GM21367 (cell line): ENCODE data around the gene EXOC2.

ENCODE experiments used
- ATAC-seq: cut with Tn5 transposase; IDR thresholded peaks from one replicate; pipeline ENCODE4 v1.9.1; 2021; ENCODE audit not compliant: unreplicated experiment

The EXOC2 gene

DNA sequence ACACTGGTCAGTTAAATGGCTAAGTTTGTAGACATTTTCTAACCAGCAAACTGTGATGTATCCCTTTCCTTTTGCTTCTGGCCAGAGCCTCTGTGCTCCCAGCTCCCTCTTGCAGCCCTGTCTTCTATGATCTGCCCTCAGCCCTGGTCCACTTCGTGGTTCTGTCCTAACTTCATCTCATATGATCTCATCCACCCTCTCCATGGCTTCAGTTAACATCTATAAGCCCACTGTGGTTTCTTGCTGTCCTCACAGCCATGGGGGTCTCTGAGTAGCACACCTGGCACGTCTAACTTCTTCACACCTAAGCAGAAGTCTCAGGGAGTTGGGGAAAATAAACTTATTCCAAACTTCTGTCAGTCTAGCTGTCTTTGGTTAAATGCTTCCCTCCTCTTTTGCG, 219.6 kb downstream of the EXOC2 start:
- no peak for ATAC-seq

DNA sequence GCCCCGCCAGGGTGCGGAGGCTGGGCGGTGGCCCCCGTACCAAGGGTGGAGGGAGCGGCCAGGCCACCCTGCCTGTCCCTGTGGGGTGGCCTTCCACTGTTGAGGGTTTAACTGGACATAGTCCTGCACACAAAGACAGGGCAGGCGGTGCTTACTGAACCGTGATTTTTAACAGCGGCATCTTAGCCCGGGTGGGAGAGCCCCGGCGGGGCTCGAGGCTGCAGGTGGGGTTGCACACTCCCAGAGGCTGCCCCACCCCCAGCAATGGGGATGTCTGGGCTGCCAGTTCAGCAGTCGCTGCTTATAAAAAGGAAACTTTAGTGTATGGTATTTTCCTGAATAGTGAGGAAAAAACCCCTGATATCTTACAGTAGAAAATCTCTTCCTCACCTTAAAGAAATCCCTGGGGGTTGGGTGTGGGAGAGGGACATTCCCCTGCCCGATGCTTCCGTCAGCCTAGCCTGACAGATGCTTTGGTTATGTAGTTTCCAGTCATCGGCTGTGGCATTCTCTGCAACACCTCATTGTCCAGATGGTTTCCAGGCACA, 222.0 kb downstream of the EXOC2 start:
- peak; percentile 37 for ATAC-seq

DNA sequence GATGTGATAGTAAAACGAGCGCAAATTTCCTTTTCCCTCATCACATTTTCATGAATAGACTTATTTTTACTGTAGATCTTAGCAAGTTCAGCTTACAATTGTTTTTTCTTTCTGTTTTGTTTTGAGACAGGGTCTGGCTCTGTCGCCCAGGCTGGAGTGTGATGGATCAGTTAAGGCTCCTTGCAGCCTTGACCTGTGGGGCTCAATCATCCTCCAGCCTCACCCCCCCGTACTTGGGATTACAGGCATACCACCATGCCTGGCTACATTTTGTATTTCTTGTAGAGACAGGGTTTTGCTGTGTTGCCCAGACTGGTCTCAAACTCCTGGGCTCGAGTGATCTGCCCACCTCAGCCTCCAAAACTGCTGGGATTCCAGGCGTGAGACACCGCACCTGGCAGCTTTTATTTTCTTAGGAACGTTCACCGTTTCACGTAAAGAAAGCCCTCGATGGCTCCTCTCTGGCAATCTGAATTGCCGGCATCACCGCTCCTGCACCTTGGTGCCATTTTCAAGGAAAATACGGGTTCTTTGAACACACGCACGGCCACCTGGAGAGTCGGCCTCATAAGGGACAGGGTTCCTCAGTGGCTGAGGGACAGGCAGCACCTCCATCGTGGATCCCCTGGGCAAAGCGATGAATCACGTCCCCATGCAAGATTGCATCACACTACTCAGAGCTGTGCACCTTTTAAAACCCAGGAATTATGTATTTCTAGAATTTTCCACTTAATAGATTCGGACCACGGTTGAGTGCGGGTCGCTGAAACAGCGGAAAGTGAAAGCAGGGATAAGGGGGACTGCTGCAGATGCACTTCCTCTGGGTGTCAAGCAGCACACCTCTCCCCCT, 222.7 kb downstream of the EXOC2 start:
- no peak for ATAC-seq

DNA sequence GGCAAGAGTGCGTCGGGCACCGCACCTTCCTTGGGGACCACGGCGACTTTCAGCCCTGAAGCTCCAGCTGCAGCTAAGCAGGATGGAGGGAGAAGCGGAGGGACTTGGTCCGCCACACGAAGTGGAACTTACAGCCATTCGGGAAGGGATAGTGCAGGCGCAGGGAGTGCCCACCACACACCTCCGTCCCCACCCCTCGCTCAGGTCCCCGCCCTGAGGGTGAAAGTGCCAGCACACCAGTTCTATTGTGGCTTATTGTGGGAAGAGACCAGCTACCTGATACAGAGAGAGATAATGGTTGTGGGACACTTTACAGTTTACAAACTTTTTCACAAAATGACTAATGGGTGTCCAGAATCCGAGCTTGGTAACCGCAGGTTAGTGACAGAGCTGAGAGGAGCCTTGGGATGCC, 225.3 kb downstream of the EXOC2 start:
- ATAC-seq, result no peak

DNA sequence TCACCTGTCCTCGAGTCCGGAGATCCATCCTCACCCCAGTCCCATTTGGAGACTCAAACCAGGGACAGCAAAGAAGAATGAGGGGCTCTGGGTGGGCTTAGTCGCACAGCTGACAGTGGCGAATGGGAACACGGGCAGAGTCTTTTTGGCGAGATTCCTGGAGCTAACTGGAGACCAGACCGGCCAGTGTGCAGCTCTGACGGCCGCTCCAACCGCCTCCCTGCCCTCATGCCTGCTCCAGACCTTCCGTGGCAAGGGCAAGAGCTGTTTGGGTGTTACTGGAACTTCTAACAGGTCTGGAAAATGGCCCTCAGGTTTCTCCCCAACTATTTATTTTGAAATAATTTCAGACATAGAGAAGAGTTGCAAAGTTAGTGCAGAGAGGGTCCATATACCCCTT, 225.8 kb downstream of the EXOC2 start:
- ATAC-seq, result no peak

DNA sequence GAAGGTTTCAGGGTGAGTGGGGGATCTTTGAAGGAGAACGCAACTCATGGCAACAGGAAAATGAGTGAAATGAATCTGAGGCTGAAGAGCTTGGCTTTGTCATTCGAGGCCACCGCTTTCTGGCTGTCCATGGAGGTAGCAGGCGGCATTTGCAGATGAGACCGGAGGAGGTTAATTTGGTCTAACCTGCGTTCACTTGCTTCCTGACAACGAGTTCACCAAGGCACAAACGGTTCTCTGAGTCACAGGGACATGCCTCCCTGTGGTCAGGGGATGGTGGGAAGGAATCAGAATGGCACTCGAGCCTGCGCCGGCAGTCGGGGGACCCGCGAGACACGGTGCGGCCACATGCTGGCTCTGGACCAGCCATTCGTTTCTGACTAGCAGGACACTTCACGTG, 226.4 kb downstream of the EXOC2 start:
- ATAC-seq, result no peak

DNA sequence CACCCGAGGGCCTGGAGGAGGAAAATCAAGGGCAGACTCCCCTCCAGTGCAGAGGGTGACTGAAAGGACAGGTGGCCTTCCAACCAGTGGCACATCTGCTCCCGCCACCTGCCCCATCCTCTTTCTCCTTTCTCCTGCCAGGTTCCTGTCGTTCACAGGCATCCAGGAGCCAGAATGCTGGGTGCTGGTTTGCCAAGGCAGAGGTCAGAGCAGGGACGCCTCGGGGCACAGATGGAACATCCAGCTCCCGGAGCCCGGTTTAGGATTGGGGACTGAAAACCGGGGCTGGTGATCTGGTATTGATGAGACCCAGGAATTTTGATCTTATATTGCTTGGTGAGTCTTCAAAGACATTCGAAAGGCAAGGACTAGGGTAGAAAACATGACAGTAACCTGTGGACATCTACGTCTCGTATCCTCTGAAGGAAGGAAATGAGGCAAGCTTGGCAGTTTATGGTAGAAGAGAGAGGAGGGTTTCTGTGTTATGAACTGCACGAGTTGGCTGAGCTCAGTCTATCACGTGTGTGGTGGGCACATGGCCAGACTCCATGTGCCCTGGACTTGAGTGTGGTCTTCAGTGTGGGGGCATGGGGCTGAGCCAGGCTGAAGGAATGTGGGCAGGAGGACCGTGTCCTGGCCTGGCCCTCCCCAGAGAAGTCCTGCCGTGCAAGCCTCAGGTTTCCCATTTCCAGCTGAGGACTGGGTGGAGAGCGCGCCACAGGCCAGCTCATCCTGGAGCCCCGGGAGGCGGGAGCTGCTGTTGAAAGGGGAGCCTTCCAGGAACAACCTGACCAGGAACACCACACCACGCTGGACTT, 227.2 kb downstream of the EXOC2 start:
- no peak for ATAC-seq

DNA sequence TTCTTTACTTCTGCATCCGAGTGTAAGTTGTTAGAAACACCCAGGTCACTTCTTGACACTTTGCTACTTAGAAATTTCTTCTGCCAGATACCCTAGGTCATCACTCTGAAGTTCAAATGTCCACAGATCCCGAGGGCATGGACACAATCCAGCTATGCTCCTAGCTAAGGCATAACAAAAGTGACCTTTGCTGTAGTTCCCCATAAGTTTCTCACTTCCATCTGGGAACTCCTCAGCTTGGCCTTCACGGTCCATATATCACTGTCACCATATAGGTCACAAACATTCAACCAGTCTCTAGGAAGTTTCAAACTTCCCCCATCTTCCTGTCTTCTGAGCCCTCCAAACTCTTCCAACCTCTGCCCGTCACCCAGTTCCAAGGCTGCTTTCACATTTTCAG, 236.1 kb downstream of the EXOC2 start:
- ATAC-seq, result no peak

DNA sequence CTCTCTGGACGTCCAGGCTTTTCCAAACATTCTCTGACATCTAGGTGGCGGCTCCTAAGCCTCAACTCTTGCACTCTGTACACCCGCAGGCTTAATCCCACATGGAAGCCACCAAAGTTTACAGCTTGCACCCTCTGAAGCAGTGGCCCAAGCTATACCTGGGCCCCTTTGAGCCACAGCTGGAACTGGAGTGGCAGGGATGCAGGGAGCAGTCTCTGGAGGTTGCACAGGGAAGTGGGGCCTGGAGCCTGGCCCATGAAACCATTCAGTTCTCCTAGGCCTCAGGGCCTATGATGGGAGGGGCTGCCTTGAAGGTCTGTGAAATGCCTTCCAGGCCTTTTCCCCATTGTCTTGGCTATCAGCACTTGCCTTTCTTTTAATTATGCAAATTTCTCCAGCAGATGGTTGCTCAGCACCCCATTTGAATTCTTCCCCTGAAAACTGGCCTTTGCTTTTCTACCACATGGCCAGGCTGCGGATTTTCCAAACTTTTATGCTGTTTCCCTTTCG, 236.5 kb downstream of the EXOC2 start:
- ATAC-seq, result no peak

DNA sequence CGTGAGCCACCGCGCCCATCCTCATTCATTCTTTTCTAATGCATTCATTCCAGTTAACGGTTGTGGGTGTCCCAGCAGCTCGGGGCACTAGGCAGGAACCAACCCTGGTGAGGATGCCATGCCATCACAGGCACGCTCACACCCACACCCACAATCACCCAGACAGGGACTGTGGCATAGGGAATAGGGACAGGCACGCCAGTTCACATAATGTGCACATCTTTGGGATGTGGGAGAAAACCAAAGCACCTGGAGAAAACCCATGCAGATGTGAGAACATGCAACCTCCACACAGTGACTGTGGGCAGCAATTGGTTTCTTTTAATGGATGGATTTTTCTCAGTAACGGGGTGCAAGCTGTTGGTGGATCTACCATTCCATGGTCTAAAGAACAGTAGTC, 237.1 kb downstream of the EXOC2 start:
- ATAC-seq, result no peak

DNA sequence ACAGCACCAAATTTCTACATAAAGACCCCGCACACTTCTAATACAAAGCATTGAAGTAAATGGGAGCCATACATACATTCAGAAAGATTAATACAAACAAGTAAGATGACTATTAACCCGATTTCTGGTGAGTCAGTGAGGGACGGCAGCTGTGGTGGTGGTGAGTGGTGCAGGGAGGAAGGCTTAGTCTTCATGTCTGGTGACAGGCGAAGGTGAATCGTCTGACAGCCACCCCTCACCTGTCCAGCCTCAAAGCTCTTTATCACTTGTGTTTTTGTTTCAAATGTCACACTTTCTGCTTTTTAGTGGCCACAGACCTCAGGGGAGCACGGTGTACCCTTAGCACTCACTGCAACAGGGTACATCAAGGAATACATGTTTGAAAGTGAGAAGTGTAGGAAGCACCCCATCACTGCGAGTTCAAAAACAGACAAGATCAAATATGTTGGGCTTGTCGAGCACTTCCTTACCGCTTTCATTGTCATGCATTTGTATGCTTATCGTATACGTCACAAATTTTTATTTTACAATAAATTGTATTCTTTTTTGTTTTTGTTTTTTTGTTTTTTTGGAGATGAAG, 237.8 kb downstream of the EXOC2 start:
- no peak for ATAC-seq

DNA sequence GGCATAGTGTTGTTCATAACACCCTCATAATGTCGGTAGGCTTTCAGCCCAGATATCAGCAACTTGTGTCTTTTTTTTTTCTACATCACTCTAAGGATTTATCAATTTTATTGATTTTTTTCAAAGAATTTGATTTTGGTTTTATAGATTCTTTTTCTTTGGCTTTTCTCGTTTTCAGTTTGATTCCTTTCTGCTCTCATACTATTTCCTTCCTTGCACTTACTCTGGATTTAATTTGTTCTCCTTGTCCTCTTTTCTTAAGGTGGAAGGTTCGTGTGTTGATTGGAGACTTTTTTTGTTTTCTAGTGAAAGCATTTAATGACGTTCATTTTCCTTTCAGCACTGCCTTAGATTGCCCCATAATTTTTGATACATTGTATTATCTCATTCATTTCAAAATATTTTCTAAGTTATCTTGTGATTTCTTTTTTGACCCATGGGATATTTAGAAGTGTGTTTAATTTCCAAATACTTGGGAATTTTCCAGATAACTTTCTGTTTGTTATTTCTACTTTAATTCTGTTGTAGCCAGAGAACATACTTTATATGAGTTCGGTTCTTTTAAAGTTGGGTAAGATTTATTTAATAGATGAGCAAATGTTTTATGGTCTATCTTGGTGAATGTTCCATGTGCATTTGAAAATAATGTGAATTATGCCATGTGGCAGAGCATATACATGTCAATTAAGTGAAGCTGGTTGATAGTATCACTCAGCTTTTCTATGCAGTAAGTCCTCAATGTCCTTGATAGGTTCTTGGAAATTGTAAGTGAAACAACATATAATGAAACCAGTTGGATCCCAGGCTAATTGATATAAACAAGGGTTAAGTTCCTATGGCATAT, 238.6 kb downstream of the EXOC2 start:
- no peak for ATAC-seq

DNA sequence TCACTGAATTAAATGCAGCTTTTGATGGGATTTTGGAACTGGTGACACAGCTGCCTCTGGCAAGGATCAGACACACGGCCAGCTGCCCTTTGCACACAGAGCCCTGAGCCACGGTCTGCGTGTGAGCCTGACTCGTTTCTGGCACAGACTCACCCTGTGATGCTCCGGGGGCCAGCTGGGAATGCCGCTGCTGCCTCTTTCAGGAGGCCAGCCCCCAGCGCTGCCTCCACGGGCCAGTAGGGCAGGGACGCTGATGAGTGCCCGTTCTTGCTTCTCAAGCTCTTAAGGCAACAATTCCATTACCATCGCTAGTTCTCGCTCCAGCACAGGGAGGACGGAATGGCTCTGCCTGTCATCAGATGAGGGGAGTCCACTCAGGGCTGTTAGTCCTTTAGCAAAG, 239.8 kb downstream of the EXOC2 start:
- ATAC-seq, result no peak

DNA sequence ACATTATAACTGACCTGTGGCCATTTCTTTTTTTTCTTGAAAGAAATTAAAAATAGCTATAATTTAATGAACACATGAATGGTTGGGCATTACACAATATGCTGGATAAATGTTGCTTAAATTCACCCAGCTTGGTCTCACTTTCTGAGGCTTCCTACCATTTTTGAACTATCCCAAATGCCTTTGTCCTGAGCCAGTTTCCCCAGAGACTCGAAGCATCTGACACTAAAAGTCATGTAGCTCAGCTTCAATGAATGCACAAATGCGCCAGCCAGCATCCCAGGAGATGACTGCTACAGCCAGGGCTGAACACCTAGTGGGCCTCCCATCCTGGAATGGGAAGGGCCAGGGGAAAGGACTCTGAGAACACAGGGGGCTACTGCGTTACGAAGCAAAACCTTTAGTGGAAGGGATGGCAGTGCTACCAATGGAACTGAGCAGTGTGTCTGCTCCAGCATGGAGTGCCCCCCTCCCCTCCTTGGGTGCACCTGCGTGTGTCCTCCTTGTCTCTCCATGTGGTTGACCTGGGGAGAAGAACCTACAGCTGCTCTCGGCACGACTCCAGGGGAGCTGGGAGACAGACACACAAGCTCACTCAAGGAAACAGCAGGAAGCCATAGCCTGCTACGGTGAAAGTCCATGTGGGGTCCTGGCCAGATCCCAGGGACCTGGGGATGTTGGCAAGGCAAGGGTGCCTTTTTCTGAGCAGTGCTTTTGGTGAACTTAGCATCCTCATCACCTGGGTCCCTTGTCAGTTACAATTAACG, 240.5 kb downstream of the EXOC2 start:
- no peak for ATAC-seq

DNA sequence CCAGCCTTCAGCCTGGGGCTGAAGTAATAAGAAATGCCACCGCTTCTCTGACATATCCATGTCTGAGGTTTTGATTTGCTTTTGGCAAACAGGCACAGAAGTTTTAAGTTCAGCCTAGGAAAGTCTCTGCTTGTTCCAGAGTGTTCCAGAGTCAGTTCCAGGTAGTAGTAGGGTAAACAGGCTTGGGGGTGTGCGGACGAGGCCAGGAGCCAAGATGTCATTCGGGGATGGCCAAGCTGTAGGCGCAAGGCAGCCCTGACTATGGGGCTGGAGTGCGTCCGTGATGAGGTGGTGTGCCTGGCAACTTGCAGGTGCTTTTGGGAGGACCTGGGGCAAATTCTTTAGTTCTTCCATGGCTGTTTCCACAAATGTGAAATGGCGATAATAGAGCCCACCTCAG, 241.1 kb downstream of the EXOC2 start:
- no peak for ATAC-seq

DNA sequence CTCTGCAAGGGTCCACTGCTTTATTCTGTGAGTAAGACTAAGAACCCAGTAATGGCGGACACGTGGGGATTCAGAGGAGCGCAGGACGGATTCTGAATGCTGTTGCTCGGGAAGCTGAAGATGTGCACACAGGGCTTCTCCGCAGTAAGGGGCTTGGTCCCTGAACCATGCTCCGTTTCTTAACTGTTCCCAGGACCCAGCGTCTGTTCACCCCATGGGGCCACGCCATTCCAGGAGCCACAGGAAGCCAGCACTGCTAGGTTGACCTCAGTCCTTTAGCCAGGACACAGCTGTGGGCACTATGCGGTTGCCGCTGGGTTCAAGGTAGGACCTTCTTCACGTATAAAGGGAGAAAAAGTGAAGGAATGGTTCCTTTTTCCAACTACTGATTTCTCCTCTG, 241.6 kb downstream of the EXOC2 start:
- ATAC-seq, result no peak

DNA sequence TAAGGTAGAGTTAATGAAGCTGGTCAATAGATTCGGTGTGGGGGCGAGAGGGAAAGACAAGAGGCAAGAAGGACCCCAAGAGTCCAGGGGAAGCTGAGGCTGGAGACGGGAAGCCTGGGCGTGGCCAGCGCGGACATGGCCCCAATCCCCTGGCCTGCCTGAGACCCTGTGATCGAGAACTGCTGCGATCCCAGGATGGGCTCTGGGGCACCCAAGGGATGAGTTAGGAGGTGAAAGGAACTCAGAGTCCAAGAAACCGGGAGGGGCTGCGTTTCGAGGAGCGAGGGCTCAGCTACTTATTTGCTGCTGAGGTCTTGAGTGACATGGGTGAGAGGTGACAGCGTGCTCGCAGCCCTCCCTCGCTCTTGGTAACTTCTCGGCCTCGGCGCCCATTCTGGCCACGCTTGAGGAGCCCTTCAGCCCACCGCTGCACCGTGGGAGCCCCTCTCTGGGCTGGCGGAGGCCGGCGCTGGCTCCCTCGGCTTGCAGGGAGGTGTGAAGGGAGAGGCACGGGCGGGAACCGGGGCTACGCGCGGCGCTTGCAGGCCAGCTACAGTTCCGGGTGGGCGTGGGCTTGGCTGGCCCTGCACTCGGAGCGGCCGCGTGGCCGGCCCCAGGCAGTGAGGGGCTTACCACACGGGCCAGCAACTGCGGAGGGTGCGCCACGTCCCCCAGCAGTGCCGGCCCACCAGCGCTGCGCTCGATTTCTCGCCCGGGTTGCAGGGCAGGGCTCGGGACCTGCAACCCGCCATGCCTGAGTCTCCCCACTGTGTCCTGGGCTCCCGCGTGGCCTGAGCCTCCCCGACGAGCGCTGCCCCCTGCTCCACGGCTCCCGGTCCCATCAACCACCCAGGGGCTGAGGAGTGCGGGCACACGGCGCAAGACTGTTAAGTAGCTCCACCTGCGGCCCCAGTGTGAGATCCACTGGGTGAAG, 243.2 kb downstream of the EXOC2 start:
- no peak for ATAC-seq

DNA sequence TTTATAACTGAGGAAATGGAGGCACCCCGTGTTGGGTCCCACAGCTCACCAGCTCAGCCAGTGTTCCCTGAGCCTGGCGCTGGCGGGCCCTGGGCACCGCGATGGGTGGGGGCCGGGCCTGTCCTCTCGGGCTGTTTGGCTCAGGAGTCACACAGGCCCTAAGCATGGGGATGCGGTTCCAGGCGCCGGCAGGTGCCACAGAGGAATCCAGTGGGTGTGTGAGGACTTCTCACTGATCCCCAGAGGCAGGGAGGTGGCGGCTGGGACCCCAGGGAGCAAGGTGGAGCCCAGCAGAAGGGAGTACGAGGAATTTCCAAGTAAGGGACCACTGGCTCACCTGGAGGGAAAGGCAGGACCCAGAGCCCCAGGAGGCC, 243.9 kb downstream of the EXOC2 start:
- ATAC-seq, result no peak
